CD14-positive monocyte (primary cell): ENCODE measurements around the gene ZFX. TPM values are rescaled to one million over a fixed set of nuclear protein-coding genes. Genes with fewer than 3 reads are reported as not detected.

ENCODE experiments used
- DNase-seq, 3 donors: peaks; one replicate each; pipeline ENCODE4 v3.0.0-alpha.2; 2011 to 2022
- H2AFZ ChIP-seq: 2 replicates; pipeline ENCODE4 v1.6.0; 2012; ENCODE audit warnings: mild to moderate bottlenecking, low read depth, low read length, inconsistent platforms; ENCODE audit not compliant: insufficient read depth, poor library complexity, severe bottlenecking
- H3K27ac ChIP-seq, 2 donors: 1 replicate in 1 of 2; 2 replicates in 1 of 2; pipeline ENCODE4 v1.5.1; 2012 to 2013; ENCODE audit warnings: low read length in 2 of 2, control low read depth in 1 of 2, inconsistent platforms in 1 of 2, low read depth in 1 of 2, mild to moderate bottlenecking in 1 of 2
- H3K27me3 ChIP-seq, 2 donors: one replicate each; pipeline versions ENCODE4 v1.6.0 to v1.6.1; 2011 to 2013; ENCODE audit warnings: low read length in 2 of 2; ENCODE audit not compliant: control insufficient read depth in 2 of 2, insufficient read depth in 2 of 2
- H3K36me3 ChIP-seq, 2 donors: replicated peaks in 1 of 2; 1 replicate in 1 of 2; 2 replicates in 1 of 2; pipeline versions ENCODE4 v1.5.1 to v1.6.1; 2012 to 2013; ENCODE audit warnings: low read length in 2 of 2, control low read depth in 1 of 2, inconsistent platforms in 1 of 2, mild to moderate bottlenecking in 1 of 2; ENCODE audit not compliant: insufficient read depth in 2 of 2, control insufficient read depth in 1 of 2
- H3K4me1 ChIP-seq, 2 donors: 1 replicate in 1 of 2; 2 replicates in 1 of 2; pipeline versions ENCODE4 v1.5.1 to v1.6.1; 2012 to 2013; ENCODE audit warnings: low read length in 2 of 2, control low read depth in 1 of 2, inconsistent platforms in 1 of 2, mild to moderate bottlenecking in 1 of 2, moderate library complexity in 1 of 2; ENCODE audit not compliant: insufficient read depth in 2 of 2, control insufficient read depth in 1 of 2
- H3K4me2 ChIP-seq: replicated peaks from 2 replicates; pipeline ENCODE3; 2012; ENCODE audit warnings: low read length, moderate library complexity, mild to moderate bottlenecking; ENCODE audit not compliant: poor library complexity, severe bottlenecking; ENCODE audit errors: extremely low read depth
- H3K4me3 ChIP-seq, 3 experiments: fragments of 200-600 bp in 1 of 3; sonication (generic) in 1 of 3; replicated peaks in 1 of 3; 1 replicate in 2 of 3; 2 replicates in 1 of 3; pipeline ENCODE4 v1.5.1; 2011 to 2013; ENCODE audit warnings: low read length in 3 of 3, mild to moderate bottlenecking in 3 of 3, control low read depth in 2 of 3, low read depth in 2 of 3, inconsistent platforms in 1 of 3, moderate library complexity in 1 of 3
- H3K79me2 ChIP-seq: 2 replicates; pipeline ENCODE4 v1.6.0; 2012; ENCODE audit warnings: mild to moderate bottlenecking, control low read depth, inconsistent platforms, low read length, moderate library complexity; ENCODE audit not compliant: insufficient read depth
- H3K9ac ChIP-seq: 2 replicates; pipeline ENCODE4 v1.6.0; 2017; ENCODE audit warnings: low read length, mild to moderate bottlenecking; ENCODE audit not compliant: insufficient read depth, poor library complexity, severe bottlenecking
- H3K9me3 ChIP-seq, 2 donors: replicated peaks in 1 of 2; 1 replicate in 1 of 2; 2 replicates in 1 of 2; pipeline versions ENCODE4 v1.5.1 to v1.6.1; 2012 to 2013; ENCODE audit warnings: low read length in 2 of 2, control low read depth in 1 of 2; ENCODE audit not compliant: control insufficient read depth in 1 of 2, insufficient read depth in 1 of 2
- H4K20me1 ChIP-seq: 2 replicates; pipeline ENCODE4 v1.6.0; 2012; ENCODE audit warnings: mild to moderate bottlenecking, low read length, control low read depth, moderate library complexity; ENCODE audit not compliant: insufficient read depth
- H3K27ac Mint-ChIP-seq, 7 donors: one replicate each; pipeline ENCODE4 v1.8.0; 2020; ENCODE audit warnings: mild to moderate bottlenecking in 7 of 7, mixed read lengths in 7 of 7, moderate library complexity in 6 of 7, inconsistent platforms in 2 of 7
- H3K27me3 Mint-ChIP-seq, 3 donors: one replicate each; pipeline ENCODE4 v1.8.0; 2021 to 2022; ENCODE audit warnings: low read depth in 3 of 3, mild to moderate bottlenecking in 3 of 3, mixed read lengths in 3 of 3, moderate library complexity in 3 of 3, inconsistent platforms in 1 of 3
- H3K36me3 Mint-ChIP-seq, 2 donors: one replicate each; pipeline ENCODE4 v1.8.0; 2020; ENCODE audit warnings: mixed read lengths in 2 of 2, inconsistent platforms in 1 of 2, mild to moderate bottlenecking in 1 of 2
- H3K4me1 Mint-ChIP-seq: one replicate; pipeline ENCODE4 v1.8.0; 2020; ENCODE audit warnings: mild to moderate bottlenecking, mixed read lengths
- H3K4me3 Mint-ChIP-seq, 2 donors: one replicate each; pipeline ENCODE4 v1.8.0; 2020; ENCODE audit warnings: mild to moderate bottlenecking in 2 of 2, mixed read lengths in 2 of 2, moderate library complexity in 1 of 2
- H3K9me3 Mint-ChIP-seq, 7 donors: one replicate each; pipeline ENCODE4 v1.8.0; 2020 to 2022; ENCODE audit warnings: mixed read lengths in 7 of 7, mild to moderate bottlenecking in 6 of 7, moderate library complexity in 6 of 7, inconsistent platforms in 2 of 7
- CTCF ChIP-seq: fragments of 200-600 bp; IDR thresholded peaks from one replicate; pipeline ENCODE4 v1.8.0; 2022; ENCODE audit warnings: antibody characterized with exemption, mild to moderate bottlenecking
- WGBS: methylation state at CpG from one replicate; pipeline ENCODE4 v1.1.5; 2013; ENCODE audit warnings: missing lambda C conversion rate; ENCODE audit not compliant: insufficient coverage; 5-methylcytosine and 5-hydroxymethylcytosine counted together
- intact Hi-C, 2 donors: fragments of 100-400 bp; cut with micrococcal nuclease; formaldehyde crosslinking; loops; one replicate each; pipeline versions ENCODE4 v1.15.0 to v1.15.1; 2023
- polyA plus RNA-seq, 3 donors: library from polyadenylated mRNA; depleted of rRNA in 1 of 3; unstranded in 2 of 3; stranded (reverse) in 1 of 3; fragments of 300-500 nt in 2 of 3; fragments of >200 nt in 1 of 3; fragmentation: Illumina TruSeq in 2 of 3; gene quantifications; 1 replicate in 2 of 3; 2 replicates in 1 of 3; pipeline ENCODE4 v1.2.3, GENCODE V29; 2012 to 2021

The ZFX gene
- polyA plus RNA-seq, 3 donors = 22.3 to 31.1 (median 30.2) TPM

DNA sequence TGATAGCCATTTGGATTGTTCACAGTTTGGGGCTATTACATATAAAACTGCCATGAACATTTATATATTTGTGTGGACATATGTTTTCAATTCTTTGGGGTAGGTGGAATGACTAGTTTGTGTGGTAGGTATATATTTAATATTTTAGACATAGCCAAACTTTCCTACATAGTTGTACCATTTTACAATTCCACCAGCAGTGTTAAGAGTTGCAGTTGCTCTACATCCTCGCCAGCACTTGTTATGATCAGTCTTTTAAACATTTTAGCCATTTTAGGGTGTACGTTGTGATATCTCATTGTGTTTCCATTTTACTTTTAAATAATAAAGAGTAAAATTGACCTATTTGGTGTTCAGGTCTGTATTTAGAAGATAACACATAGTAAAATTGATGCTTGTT lies 76.6 kb downstream of the ZFX start:
- H3K79me2 ChIP-seq = no peaks in the 10 kb centered on the region
- peaks cover 0 to 10% (median 6%) of the 10 kb centered on the region in 7 donors for H3K9me3 Mint-ChIP-seq
- no peaks in the 10 kb centered on the region for H4K20me1 ChIP-seq
- no peaks in the 10 kb centered on the region for H3K9me3 ChIP-seq
- H3K27me3 ChIP-seq = peaks cover 0 to 5% of the 10 kb centered on the region in 2 donors
- no peaks in the 10 kb centered on the region for H3K4me1 Mint-ChIP-seq
- H3K36me3 ChIP-seq = no peaks in the 10 kb centered on the region
- no peak overlapping the region for H3K27ac Mint-ChIP-seq
- H3K27me3 Mint-ChIP-seq = peaks cover 0 to 12% (median 1%) of the 10 kb centered on the region in 3 donors
- no peaks in the 10 kb centered on the region for H3K36me3 Mint-ChIP-seq
- TF ChIP-seq CTCF = no peak
- H3K4me3 ChIP-seq = no peak overlapping the region
- H2AFZ ChIP-seq = no peak overlapping the region
- intact Hi-C loops = no loop called here
- H3K4me3 Mint-ChIP-seq = no peak overlapping the region
- H3K4me2 ChIP-seq = no peak overlapping the region
- DNase-seq = no peak
- no peaks in the 10 kb centered on the region for H3K4me1 ChIP-seq
- no peak overlapping the region for H3K27ac ChIP-seq
- no peak overlapping the region for H3K9ac ChIP-seq
- WGBS = no CpG with 5 or more reads among the region's 2 CpGs

DNA sequence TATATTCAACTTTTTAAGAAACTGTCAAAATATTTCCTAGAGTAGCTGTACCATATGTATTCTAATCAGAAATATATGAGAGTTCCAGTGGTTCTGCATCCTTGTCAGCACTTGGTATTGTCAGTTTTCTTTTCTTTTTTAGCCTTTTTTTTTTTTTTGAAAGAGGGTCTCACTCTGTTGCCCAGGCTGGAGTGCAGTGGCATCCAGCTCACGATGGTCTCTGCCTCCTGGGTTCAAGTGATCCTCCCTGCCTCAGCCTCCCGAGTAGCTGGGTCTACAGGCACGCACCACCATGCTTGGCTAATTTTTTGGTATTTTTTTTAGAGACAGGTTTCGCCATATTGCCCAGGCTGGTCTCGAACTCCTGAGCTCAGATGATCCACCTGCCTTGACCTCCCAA lies 79.1 kb downstream of the ZFX start:
- intact Hi-C loops = no loop called here
- WGBS = no CpG with 5 or more reads among the region's 5 CpGs
- no peaks in the 10 kb centered on the region for H4K20me1 ChIP-seq
- Mint-ChIP-seq H3K36me3 (no peaks in the 10 kb centered on the region), H3K27ac (no peak overlapping the region), H3K4me1 (no peaks in the 10 kb centered on the region), H3K4me3 (no peak overlapping the region), H3K27me3 (peaks cover 1 to 15% (median 1%) of the 10 kb centered on the region in 3 donors), H3K9me3 (peaks cover 0 to 10% (median 6%) of the 10 kb centered on the region in 7 donors)
- no peak overlapping the region for H3K27ac ChIP-seq
- H3K9me3 ChIP-seq = no peaks in the 10 kb centered on the region
- H2AFZ ChIP-seq = no peak overlapping the region
- H3K36me3 ChIP-seq = no peaks in the 10 kb centered on the region
- H3K9ac ChIP-seq = no peak overlapping the region
- no peak for TF ChIP-seq CTCF
- no peak overlapping the region for H3K4me2 ChIP-seq
- H3K79me2 ChIP-seq = no peaks in the 10 kb centered on the region
- DNase-seq = no peak
- H3K27me3 ChIP-seq = peaks cover 0 to 9% of the 10 kb centered on the region in 2 donors
- no peak overlapping the region for H3K4me3 ChIP-seq
- H3K4me1 ChIP-seq = no peaks in the 10 kb centered on the region
